Tibial nerve (tissue), 4 donors: Measurements from ENCODE around the gene EPX. TPM values are rescaled to one million over a fixed set of nuclear protein-coding genes. Genes with fewer than 3 reads are reported as not detected.

ENCODE experiments used
- DNase-seq, 2 donors: peaks; one replicate each; pipeline ENCODE4 v3.0.0-alpha.2; 2019; ENCODE audit warnings: low spot score in 2 of 2
- H3K27ac ChIP-seq, 4 donors: fragments of 200-600 bp; sonication (generic) in 3 of 4; one replicate each; pipeline ENCODE4 v1.5.1; 2017 to 2019; ENCODE audit warnings: mild to moderate bottlenecking in 1 of 4
- H3K27me3 ChIP-seq, 2 donors: fragments of 200-600 bp; sonication (generic) in 1 of 2; one replicate each; pipeline versions ENCODE4 v1.5.1 to v1.6.0; 2017 to 2019
- H3K36me3 ChIP-seq, 3 donors: fragments of 200-600 bp; sonication (generic); one replicate each; pipeline ENCODE4 v1.5.1; 2018 to 2019
- H3K4me1 ChIP-seq, 4 donors: fragments of 200-600 bp; sonication (generic) in 3 of 4; one replicate each; pipeline ENCODE4 v1.5.1; 2017 to 2019
- H3K4me3 ChIP-seq, 4 donors: fragments of 200-600 bp; sonication (generic) in 3 of 4; one replicate each; pipeline ENCODE4 v1.5.1; 2017 to 2019; ENCODE audit warnings: mild to moderate bottlenecking in 1 of 4, moderate library complexity in 1 of 4
- H3K9me3 ChIP-seq, 4 donors: fragments of 200-600 bp; sonication (generic) in 3 of 4; one replicate each; pipeline ENCODE4 v1.5.1; 2017 to 2019
- EP300 ChIP-seq, 2 donors: sonication (generic); formaldehyde crosslinking; IDR thresholded peaks; one replicate each; pipeline ENCODE4 v1.6.1; 2017; ENCODE audit warnings: antibody characterized with exemption in 2 of 2, mild to moderate bottlenecking in 1 of 2
- POLR2A ChIP-seq, 2 donors: fragments of 450-650 bp; IDR thresholded peaks; one replicate each; pipeline ENCODE4 v1.6.1; 2017; ENCODE audit warnings: antibody characterized with exemption in 2 of 2, mild to moderate bottlenecking in 2 of 2, moderate library complexity in 2 of 2
- WGBS, 2 donors: methylation state at CpG; one replicate each; pipeline ENCODE4 v1.1.5; 2018; 5-methylcytosine and 5-hydroxymethylcytosine counted together
- total RNA-seq, 4 donors: library from RNA; depleted of rRNA; stranded (reverse); fragments of >200 nt; gene quantifications; one replicate each; pipeline ENCODE4 v1.1.0, GENCODE V29; 2016
- TF ChIP-seq, protein P1 (sequence below), 5 experiments: fragments of 200-600 bp in 3 of 5; fragments of 450-650 bp in 2 of 5; sonication (generic) in 3 of 5; IDR thresholded peaks; one replicate each; pipeline ENCODE4 v1.5.1; 2016 to 2019; ENCODE audit warnings: antibody characterized with exemption in 5 of 5, mild to moderate bottlenecking in 3 of 5, moderate library complexity in 2 of 5

Gene EPX
- total RNA-seq, 4 donors from 2014 or later, result not detected

DNA sequence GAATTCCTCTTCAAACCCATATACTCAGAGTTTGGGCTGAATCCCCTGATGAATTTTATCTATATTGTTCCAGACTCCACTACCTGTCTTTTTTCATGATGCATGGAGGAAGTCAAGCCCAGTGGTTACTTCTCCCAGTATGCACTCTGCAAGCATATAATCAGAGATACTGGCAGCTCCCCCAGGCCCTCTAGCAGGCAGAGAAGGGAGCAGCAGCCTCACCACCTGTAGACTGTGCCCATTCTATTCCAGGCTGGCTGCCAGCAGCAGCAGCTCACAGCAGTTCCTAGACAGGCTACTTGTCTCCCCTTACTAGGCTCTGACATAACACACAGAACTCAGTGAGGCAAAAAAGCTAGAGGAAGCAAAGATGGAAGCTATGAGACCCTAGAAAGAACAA is 23.2 kb downstream of the EPX start:
- no peak for DNase-seq
- Histone ChIP-seq H3K4me1 (peaks cover 0 to 9% (median 3%) of the 10 kb centered on the region in 4 donors), H3K36me3 (peaks cover 0 to 64% (median 0%) of the 10 kb centered on the region in 3 donors)

GRCh38 chr17:58217766-58218165 is 25.2 kb downstream of the EPX start:
- no peaks in the 10 kb centered on the region for H3K27me3 ChIP-seq
- peaks cover 0 to 44% (median 0%) of the 10 kb centered on the region in 3 donors for H3K36me3 ChIP-seq
- H3K9me3 ChIP-seq, result no peaks in the 10 kb centered on the region
- no peak overlapping the region for H3K27ac ChIP-seq
- no peak overlapping the region for H3K4me3 ChIP-seq
- DNase-seq, result no peak
- peaks cover 0 to 9% (median 3%) of the 10 kb centered on the region in 4 donors for H3K4me1 ChIP-seq
- 87 to 93% methylated on average over 3 of the region's 3 CpGs for WGBS, 2 donors
- no peak for TF ChIP-seq EP300 (IDR thresholded peaks at IDR 0.05)
- TF ChIP-seq, protein P1, sequence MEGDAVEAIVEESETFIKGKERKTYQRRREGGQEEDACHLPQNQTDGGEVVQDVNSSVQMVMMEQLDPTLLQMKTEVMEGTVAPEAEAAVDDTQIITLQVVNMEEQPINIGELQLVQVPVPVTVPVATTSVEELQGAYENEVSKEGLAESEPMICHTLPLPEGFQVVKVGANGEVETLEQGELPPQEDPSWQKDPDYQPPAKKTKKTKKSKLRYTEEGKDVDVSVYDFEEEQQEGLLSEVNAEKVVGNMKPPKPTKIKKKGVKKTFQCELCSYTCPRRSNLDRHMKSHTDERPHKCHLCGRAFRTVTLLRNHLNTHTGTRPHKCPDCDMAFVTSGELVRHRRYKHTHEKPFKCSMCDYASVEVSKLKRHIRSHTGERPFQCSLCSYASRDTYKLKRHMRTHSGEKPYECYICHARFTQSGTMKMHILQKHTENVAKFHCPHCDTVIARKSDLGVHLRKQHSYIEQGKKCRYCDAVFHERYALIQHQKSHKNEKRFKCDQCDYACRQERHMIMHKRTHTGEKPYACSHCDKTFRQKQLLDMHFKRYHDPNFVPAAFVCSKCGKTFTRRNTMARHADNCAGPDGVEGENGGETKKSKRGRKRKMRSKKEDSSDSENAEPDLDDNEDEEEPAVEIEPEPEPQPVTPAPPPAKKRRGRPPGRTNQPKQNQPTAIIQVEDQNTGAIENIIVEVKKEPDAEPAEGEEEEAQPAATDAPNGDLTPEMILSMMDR (IDR thresholded peaks at IDR 0.05), result no peak
- TF ChIP-seq POLR2A (IDR thresholded peaks at IDR 0.05), result no peak

More for the DNA sequence above, 23.2 kb downstream of the EPX start:
- Histone ChIP-seq H3K9me3 (no peaks in the 10 kb centered on the region), H3K27ac (no peak overlapping the region), H3K27me3 (no peaks in the 10 kb centered on the region), H3K4me3 (no peak overlapping the region)
- TF ChIP-seq, protein P1 (IDR thresholded peaks at IDR 0.05), result no peak
- TF ChIP-seq EP300 (IDR thresholded peaks at IDR 0.05) (no peak), POLR2A (IDR thresholded peaks at IDR 0.05) (no peak)

DNA sequence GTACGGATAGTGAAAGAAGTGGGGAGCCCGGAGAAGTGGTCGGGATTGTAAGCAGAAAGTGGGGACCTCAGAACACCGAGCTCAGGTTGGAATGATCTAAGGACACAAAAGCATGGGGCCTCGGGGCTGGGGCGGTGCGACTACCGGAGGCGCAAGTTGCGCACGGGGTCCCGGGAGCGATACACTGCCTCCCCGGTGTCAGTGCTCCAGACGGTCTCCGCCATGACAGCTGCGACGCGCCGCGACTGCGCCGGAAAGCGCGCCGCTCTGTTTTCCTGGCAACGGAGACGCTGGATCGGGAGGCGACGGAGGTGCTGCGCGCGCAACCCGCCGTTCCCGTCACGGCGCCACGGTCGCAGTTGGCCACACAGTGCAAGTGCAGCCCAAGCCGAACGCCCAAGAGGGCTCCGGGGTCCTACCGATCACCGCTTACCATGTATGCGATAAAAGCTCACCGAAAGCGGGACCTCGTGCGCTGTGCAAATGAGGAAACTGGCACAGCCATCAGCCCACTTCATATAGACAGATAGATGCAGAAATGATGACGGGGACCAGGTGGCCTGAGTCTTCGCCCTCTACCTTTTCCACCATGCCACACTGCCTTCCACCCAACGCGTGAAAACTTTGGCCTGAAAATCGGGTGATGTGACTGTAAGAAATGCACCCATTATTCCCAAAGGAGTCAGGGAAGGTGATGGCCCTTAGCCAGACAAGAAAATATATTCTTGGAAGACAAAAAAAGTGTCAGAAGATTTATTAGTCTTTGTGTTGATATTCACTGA is 26.7 kb downstream of the EPX start, which contains the start of gene MKS1:
TSS of gene MKS1 (minus strand) at position 249 of the 782 bp plus-strand sequence. CDS start at position 224, 25 bp downstream.
- Histone ChIP-seq H3K9me3 (no peaks in the 10 kb centered on the region), H3K36me3 (peaks cover 0 to 29% (median 0%) of the 10 kb centered on the region in 3 donors), H3K4me1 (peaks cover 0 to 9% (median 3%) of the 10 kb centered on the region in 4 donors), H3K27ac (peak within 1 kb of the TSS; percentile 28 to 88 (median 85)), H3K27me3 (no peaks in the 10 kb centered on the region), H3K4me3 (peak within 1 kb of the TSS; percentile 53 to 93 (median 78))
- DNase-seq, result peak; percentile 82 to 84
- 4 to 5% methylated on average over 33 to 47 of the region's 56 CpGs for WGBS, 2 donors
- TF ChIP-seq, protein P1 (IDR thresholded peaks at IDR 0.05), result peak; percentile 66 to 87 (median 71)
- peak; percentile 37 to 38 for TF ChIP-seq POLR2A (IDR thresholded peaks at IDR 0.05)
- peak in 1 of 2 donors; percentile 84 for TF ChIP-seq EP300 (IDR thresholded peaks at IDR 0.05)

GRCh38 chr17:58219789-58220183 is 27.3 kb downstream of the EPX start:
- TF ChIP-seq POLR2A (IDR thresholded peaks at IDR 0.05), result no peak
- TF ChIP-seq, protein P1 (IDR thresholded peaks at IDR 0.05), result no peak
- TF ChIP-seq EP300 (IDR thresholded peaks at IDR 0.05), result no peak
- Histone ChIP-seq H3K4me1 (peaks cover 0 to 9% (median 3%) of the 10 kb centered on the region in 4 donors), H3K36me3 (peaks cover 0 to 23% (median 0%) of the 10 kb centered on the region in 3 donors), H3K27ac (peak overlapping the region in 3 of 4 donors; percentile 83 to 88 (median 87)), H3K9me3 (no peaks in the 10 kb centered on the region), H3K4me3 (peak overlapping the region; percentile 53 to 93 (median 78)), H3K27me3 (no peaks in the 10 kb centered on the region)
- WGBS, 2 donors, result 34 to 40% methylated on average over 7 of the region's 7 CpGs
- no peak for DNase-seq

DNA sequence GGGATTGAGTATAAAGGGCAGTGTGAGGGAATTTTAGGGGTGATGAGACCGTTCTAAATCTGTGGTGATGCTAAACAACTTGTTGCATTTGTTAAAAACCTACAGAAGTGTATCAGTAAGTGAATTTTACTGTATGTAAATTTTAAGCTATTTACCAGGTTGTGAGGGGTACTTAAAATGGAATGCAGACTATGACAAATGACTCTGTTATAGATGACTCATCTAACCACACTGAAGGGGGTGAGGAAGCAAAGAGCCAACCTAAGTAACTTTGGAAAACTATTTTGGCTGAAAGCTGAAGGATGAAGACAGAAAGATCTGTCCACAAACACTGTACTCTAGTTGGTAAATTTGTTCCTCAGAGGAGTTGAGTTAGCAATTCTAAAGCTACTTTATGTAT is 31.8 kb downstream of the EPX start:
- Histone ChIP-seq H3K4me1 (peaks cover 0 to 9% (median 3%) of the 10 kb centered on the region in 4 donors), H3K27ac (no peak overlapping the region), H3K4me3 (no peak overlapping the region), H3K36me3 (no peaks in the 10 kb centered on the region), H3K27me3 (peaks cover 0 to 11% of the 10 kb centered on the region in 2 donors), H3K9me3 (no peaks in the 10 kb centered on the region)
- TF ChIP-seq POLR2A (IDR thresholded peaks at IDR 0.05) (no peak), EP300 (IDR thresholded peaks at IDR 0.05) (no peak)
- TF ChIP-seq, protein P1 (IDR thresholded peaks at IDR 0.05), result no peak
- DNase-seq, result no peak
- 39 to 46% methylated on average over 1 of the region's 1 CpG for WGBS, 2 donors
